Body of pancreas (tissue), 4 donors: ENCODE data around the gene RCAN2.

Experiments
- CTCF ChIP-seq, 7 experiments: fragments of 450-650 bp in 4 of 7; fragments of 200-600 bp in 3 of 7; sonication (generic) in 3 of 7; IDR thresholded peaks; one replicate each; pipeline ENCODE4 v1.5.1; 2016 to 2019; ENCODE audit warnings: antibody characterized with exemption in 7 of 7
- POLR2A ChIP-seq, 3 donors: fragments of 450-650 bp; IDR thresholded peaks; one replicate each; pipeline ENCODE4 v1.6.1; 2016; ENCODE audit warnings: antibody characterized with exemption in 3 of 3, mild to moderate bottlenecking in 2 of 3

- TF ChIP-seq CTCF (IDR thresholded peaks at IDR 0.05) (no peak), POLR2A (IDR thresholded peaks at IDR 0.05) (no peak)
These were observed 223.7 kb downstream of the RCAN2 start for GRCh38 chr6:46267515-46267914.
